ENCODE results near the gene IGF2R.

DNA sequence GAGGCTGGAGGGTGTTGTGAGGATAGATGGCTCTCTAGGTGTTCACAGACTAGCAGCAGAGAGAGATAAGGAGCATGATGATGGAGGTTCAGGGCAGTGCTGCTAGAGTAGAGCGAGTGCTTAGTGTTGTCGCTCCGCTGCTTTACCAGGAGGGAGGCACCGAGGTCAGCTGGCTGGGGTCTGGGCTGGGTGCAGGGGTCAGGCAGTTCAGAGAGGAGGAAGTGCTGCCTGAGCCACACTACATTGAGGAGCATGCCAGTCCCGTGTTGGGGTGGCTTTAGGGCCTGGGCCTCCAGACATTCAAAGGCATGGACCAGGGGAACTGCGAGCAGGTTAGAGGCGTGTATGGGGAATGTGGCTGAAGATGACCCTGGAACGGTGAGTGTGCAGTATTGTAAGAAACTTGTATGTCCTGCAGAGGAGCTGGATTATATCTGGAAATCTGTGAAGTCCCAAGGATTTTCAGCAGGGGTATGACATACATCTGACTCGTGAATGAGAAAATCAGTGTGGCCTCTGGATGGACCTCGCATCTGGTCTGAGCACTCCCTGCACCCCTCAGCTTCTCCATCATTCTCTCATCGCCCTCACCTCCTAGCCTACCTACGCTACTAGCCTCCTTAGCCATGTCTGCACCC lies 66.9 kb downstream of the IGF2R start:
- TF ChIP-seq CTCF (IDR thresholded peaks at IDR 0.05) (no peak), EZH2 (IDR thresholded peaks at IDR 0.05) (no peak)

All from neural progenitor cell (in vitro differentiated cells).